Measurements from ENCODE around the gene SPRYD3.
"Not testable (repeated sequence)": the region's sequence is repeated elsewhere in the genome, so short reads cannot be mapped to it uniquely, and the experiment has no call there.

The SPRYD3 gene

GRCh38 chr12:53049571-53050318, 29.4 kb downstream of the SPRYD3 start, which contains the start of gene TNS2:
TNS2 (plus strand) TSS chr12:53050065; CDS start chr12:53050186, 121 bp downstream.
- DNase-seq = no peak

GRCh38 chr12:53048780-53049401, 30.3 kb downstream of the SPRYD3 start:
- DNase-seq = no peak

- no peak for DNase-seq
Observed at GRCh38 chr12:53048033-53048779, 31.0 kb downstream of the SPRYD3 start.

- peak; percentile 6 to 51 for DNase-seq
Observed at GRCh38 chr12:53047221-53048032, 31.8 kb downstream of the SPRYD3 start.

- DNase-seq = peak; percentile 22 to 59
Observed at GRCh38 chr12:53046655-53047220, 32.5 kb downstream of the SPRYD3 start.

GRCh38 chr12:53045696-53046045, 33.5 kb downstream of the SPRYD3 start:
- no peak for DNase-seq

- DNase-seq = no peak
Observed at GRCh38 chr12:53044896-53045695, 34.1 kb downstream of the SPRYD3 start.

- no peak for DNase-seq
Observed at GRCh38 chr12:53044052-53044581, 35.1 kb downstream of the SPRYD3 start.

GRCh38 chr12:53042607-53043454, 36.4 kb downstream of the SPRYD3 start:
- no peak for DNase-seq

- peak; percentile 11 to 46 for DNase-seq
Observed at GRCh38 chr12:53039851-53040250, 39.3 kb downstream of the SPRYD3 start.

GRCh38 chr12:53036802-53037201, 42.4 kb downstream of the SPRYD3 start:
- no peak for DNase-seq

GRCh38 chr12:53034459-53034858, 44.7 kb downstream of the SPRYD3 start:
- no peak for DNase-seq

- DNase-seq = not testable (repeated sequence)
Observed at GRCh38 chr12:53033832-53034231, 45.4 kb downstream of the SPRYD3 start.

GRCh38 chr12:53031616-53032015, 47.6 kb downstream of the SPRYD3 start:
- no peak for DNase-seq

- DNase-seq = not testable (repeated sequence)
Observed at GRCh38 chr12:53027014-53027413, 52.2 kb downstream of the SPRYD3 start.

- DNase-seq = no peak
Observed at GRCh38 chr12:53025250-53025649, 53.9 kb downstream of the SPRYD3 start.

GRCh38 chr12:53014709-53015108, 64.5 kb downstream of the SPRYD3 start:
- no peak for DNase-seq
